22Rv1 (cell line): ENCODE results near the gene PRRT1B.
"Not testable (repeated sequence)": the region's sequence is repeated elsewhere in the genome, so short reads cannot be mapped to it uniquely, and the experiment has no call there.

Experiments
- H3K27ac ChIP-seq: fragments of 450-650 bp; 2 replicates; pipeline ENCODE4 v1.5.1; 2017
- CTCF ChIP-seq: fragments of 450-650 bp; IDR thresholded peaks from 2 replicates; pipeline ENCODE4 v1.5.1; 2017; ENCODE audit warnings: mild to moderate bottlenecking
- ZFX ChIP-seq: fragments of 450-650 bp; IDR thresholded peaks from 2 replicates; pipeline ENCODE4 v1.6.1; 2017; ENCODE audit warnings: antibody characterized with exemption, borderline replicate concordance

Gene PRRT1B

GRCh38 chr9:131539223-131539923 is 6.0 kb upstream of the PRRT1B start:
- TF ChIP-seq ZFX (no peak), CTCF (no peak)
- H3K27ac ChIP-seq: no peak overlapping the region

GRCh38 chr9:131543141-131543540 is 2.2 kb upstream of the PRRT1B start:
- TF ChIP-seq ZFX (no peak), CTCF (no peak)
- H3K27ac ChIP-seq: peak overlapping the region; percentile 92; the same call in 1 of the 2 replicates

- peak overlapping the region; percentile 92 for H3K27ac ChIP-seq
Measured at GRCh38 chr9:131545786-131546335, 538 bp downstream of the PRRT1B start.

GRCh38 chr9:131546336-131547084 is 1.2 kb downstream of the PRRT1B start:
- peak overlapping the region; percentile 92 for H3K27ac ChIP-seq
- TF ChIP-seq ZFX: no peak
- TF ChIP-seq CTCF: no peak

More at GRCh38 chr9:131545786-131546335, 538 bp downstream of the PRRT1B start:
- TF ChIP-seq CTCF (no peak), ZFX (no peak)

- not testable (repeated sequence) for H3K27ac ChIP-seq
Measured at GRCh38 chr9:131549186-131549585, 3.9 kb downstream of the PRRT1B start.

GRCh38 chr9:131550465-131550864 is 5.1 kb downstream of the PRRT1B start:
- not testable (repeated sequence) for H3K27ac ChIP-seq

- TF ChIP-seq ZFX (no peak), CTCF (no peak)
Measured at GRCh38 chr9:131552030-131552429, 6.7 kb downstream of the PRRT1B start.

GRCh38 chr9:131554087-131554842 is 8.9 kb downstream of the PRRT1B start:
- H3K27ac ChIP-seq: no peak overlapping the region
- TF ChIP-seq CTCF (no peak), ZFX (no peak)

More at GRCh38 chr9:131552030-131552429, 6.7 kb downstream of the PRRT1B start:
- H3K27ac ChIP-seq: no peak overlapping the region
